HG03066 (cell line): Measurements from ENCODE around the gene ARHGEF40.
A peak's percentile ranks its signal among the peaks of the same experiment; 100 is the strongest.

ENCODE experiments used
- ATAC-seq: cut with Tn5 transposase; IDR thresholded peaks from one replicate; pipeline ENCODE4 v1.9.1; 2021; ENCODE audit warnings: low read depth; ENCODE audit not compliant: unreplicated experiment

The ARHGEF40 gene

DNA sequence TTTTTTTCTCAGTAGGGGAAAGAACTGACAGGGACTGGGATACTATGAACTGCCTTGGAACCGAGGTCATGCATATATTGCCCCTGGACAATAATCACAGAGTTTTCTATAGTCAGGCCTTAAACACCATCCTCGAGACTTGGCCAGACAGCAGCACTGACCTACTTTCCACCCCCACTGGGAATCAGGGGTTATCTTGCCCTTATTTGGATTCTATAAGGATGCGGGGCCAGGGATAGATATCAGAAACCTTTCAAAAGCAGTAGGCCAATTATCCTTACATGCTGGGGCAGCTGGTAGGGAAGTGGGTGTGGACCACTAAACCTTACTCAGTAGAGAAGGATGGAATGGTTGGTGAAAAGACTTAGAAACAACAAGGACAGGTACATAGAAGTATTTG lies 26.3 kb downstream of the ARHGEF40 start:
- no peak for ATAC-seq

DNA sequence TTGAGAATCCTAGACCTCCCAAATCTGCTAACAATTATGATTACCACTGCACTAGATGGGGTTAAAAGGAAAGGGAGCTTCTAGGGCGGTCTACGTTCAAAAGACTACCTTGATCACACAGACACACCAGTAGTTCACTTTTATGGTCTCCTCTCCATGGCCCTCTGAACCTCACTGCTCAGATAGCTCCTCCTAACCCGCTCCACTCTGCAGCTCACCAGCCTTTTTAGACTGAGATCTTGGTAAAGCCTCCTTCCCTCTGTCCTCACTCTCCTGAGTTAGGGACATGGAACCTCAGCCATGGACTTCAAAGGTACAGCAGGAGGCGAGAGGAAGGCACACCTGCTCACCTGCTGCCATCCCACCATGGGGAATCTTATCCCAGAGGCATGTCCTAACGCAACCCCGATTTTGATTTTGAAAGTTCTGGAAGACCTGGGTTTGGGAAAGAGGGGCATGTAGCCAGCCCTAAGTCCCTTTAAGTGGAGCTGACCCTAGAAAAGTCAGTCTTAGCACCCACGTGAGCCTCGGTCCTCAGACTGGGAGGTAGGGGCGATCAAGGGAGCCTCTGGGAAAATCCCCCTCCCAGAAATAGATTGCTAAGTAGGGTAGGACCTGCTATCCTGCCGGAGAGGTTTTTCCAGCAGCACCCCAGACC lies 27.0 kb downstream of the ARHGEF40 start:
- no peak for ATAC-seq

DNA sequence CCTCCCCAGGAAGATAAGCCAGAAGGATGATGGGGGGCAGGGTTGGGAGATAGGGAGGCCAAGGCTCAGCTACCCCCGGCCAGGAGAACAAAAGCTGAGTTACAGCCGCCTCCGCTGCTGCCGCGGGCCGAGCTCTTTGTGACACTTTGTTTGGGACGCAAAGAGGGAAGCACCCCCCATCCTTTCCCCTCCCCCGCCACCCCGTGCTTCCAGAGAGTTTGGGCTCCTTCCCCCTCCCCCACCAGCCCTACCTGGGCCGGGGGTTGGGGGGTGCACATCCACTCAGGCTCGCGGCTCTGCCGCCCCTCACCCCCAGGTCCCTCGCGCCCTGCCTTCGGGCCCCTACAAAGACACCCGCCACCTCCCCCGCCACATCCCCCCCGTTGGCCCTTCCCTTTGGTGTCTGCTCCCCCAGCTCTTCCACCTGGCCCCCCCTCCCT lies 27.6 kb downstream of the ARHGEF40 start:
- ATAC-seq: no peak

DNA sequence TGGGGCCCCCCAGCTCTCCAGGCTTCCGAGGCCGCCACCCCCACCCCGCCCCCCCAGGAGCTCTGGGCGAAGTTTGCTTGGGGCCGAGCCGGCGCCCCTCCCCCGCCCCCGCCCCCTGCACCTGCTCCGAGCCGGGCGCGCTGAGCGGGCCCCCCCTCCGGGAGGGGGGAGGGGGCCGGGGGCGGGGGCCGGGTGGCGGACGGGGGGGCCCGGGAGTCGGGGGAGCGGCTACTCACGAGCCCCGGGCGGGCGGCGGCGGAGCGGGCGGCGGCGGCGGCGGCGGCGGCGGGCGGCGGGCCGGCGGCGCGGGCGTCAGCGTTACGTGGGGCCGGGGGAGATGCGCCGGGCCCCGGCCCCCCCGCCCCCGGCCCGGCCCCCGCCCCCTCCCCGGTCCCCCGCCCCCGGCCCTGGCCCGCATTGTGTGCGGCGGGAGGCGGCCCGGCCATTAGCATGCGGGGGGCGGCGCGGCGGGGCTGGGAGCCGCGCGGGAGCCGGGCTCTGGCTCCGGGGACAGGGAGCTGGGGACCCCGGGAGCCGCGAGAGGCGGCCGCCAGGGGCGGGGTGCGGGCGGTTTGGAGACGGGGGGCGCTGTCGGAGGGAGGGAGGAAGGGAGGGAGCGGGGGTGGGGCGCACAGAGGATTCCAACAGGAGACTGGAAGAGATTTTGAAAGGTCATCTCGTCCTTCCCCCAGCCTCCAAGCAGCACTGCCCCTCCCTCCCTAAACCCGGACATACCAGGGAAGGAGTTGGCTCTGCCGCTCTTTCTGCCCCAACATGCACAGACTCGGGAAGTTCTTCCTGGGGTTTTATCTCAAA lies 28.2 kb downstream of the ARHGEF40 start, which contains the start of gene ZNF219:
Gene ZNF219, minus strand, starts transcription at position 580 of the 816 bp plus-strand sequence. CDS start 5,064 bp downstream, outside the sequence.
- ATAC-seq: no peak

DNA sequence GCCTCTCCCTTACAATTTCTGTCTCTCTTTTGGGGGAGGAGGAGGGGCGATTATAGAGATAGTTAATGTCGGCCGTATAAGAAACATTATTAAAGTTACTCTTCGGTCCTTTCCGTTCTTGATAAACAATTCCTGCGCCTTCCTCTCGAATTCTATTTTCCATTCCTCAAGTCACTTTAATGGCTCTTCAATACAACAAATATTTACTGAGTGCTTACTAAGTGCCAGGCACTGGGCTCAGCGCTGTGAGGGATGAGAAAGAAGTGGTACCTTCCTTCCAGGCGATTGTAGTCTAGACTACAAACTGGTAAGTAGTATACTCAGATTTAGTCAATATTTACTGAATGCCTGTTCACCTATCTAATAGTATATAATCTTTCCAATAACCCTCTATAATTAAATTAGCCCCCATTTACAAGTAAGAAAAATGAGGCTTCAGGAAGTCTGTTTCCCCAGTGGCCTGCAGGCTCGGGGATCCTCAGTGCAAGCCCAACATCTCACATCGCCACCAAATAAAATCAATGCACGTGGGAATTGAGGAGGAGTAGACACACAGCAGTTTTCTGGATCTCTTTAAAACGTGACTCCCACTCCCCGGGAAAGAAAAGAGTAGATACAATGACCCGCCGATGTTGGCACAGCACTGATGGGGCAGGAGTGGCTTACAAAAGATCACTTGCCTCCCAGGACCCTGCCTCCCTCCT lies 28.9 kb downstream of the ARHGEF40 start:
- no peak for ATAC-seq

DNA sequence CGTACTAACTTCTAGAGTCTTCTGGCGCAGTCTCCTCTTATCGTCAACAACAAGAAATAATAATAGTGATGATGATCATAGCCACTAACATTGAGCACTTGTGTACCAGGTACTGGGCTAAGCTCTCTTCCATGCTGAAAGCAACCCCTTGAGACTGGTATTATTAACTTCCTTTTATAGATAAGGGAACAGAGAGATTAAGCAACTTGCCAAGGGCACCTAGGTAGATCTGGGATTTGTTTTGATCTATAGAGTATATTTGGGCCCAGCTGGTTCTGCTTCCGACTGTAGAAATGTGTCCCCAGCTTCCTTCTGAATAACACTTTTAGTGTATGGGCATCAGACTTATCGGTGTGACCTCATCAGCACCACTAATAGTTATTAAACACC lies 29.5 kb downstream of the ARHGEF40 start:
- ATAC-seq: no peak

DNA sequence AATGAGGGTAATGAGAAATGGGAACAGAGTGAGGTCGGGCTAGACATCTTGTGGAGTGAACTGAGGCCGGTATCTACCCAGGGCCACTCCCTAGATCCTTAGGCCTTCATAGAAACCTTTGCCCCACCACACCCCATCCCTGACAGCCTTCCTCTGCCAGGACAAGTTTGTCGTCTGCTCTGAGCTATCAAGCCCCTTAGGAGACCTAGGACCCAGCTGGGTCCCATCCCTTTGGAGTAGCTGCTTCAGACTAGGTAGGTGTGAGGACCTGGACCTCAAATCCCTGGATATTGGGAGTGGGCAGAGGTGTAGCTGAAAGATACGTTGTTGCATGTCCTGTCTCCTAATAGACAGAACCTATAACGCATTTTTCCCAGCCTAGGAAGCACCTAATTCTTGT lies 30.8 kb downstream of the ARHGEF40 start, which contains the start of gene TMEM253:
Gene TMEM253, plus strand, starts transcription at position 136 of the 400 bp plus-strand sequence. CDS start 278 bp downstream, outside the sequence.
- ATAC-seq: no peak

DNA sequence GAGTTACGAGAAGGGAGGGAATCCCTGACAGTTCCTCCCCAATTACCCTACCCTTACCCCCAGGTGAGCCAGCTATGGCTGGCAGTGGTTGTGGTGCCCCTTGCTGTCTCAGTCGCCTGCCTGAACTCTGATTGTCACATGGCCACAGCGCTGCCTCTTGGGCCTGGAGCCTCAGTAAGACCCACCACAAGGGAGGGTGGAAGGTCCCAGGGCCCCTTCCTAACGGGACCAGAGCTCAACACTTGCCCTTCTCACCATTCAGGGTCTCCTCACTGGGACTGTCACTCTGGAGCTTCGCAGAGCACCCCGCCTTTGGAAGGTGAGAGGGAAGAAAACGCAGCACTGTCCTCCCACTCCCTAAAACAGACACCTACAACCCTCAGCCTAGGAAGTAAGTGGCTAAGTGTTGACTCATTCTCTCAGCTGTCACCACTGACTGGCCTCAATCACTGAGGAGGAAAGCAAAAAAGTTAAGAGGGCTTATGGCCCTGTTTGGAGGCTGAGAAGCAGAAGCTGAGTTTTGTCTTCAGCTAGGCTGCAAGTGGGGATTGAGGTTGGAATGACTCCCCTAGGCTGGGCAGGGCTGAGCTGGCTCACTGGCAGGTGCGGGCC lies 31.8 kb downstream of the ARHGEF40 start:
- no peak for ATAC-seq

DNA sequence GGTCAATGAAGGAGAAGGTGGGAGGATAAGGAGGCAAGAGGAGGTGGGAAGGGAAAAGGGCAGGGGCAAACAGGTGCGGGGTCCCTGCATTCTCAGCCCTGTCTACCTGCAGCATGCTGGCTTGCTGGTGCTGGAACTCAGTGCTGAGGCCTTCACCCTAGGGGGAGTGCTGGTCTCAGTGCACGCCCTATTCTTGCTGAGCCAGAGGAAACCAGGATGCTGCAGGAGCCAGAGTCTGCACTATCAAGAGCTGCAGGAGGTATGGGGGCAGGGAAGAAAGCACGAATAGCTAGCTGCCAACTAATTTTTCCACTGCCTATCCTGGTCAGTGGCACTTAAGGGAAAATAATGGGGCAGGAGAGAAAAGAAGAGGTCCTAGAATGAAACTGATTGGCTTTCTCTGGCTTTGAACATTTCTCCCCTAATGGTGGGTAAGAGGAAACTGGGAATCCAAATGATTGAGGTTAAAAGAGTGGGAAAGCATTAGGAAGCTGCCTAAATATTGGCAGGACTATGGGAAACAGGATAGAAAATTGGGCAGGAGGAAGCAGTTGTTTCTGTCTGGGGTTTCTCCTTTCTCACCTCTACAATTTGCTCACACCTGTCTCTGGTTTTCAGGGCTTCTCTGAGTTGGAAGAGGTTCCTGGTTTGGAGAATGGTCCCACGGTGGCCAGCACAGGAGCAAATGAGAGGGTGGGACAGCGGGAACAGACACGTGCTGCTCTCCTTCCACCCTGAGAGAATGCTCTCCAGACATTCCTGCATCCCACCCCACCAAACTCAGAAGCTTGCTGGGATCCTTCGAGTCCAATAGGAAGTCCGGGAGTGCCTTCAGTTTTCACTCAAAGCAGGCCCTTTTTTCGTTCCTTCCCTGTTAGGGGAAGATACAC lies 32.7 kb downstream of the ARHGEF40 start:
- ATAC-seq: no peak

DNA sequence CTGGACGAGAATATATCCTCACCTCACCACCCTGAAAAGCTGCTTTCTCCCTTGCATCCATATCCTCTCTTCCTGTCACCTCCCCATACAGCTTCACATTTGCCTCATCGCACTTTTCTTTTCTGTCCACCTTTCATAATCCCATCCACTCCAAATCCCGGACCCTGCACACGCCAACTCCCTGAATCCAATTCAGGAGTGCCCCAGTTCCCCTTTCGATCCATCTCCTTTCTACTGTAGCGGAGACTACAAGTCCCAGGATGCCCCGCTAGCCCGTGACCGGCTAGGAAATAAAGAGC lies 33.3 kb downstream of the ARHGEF40 start:
- no peak for ATAC-seq

DNA sequence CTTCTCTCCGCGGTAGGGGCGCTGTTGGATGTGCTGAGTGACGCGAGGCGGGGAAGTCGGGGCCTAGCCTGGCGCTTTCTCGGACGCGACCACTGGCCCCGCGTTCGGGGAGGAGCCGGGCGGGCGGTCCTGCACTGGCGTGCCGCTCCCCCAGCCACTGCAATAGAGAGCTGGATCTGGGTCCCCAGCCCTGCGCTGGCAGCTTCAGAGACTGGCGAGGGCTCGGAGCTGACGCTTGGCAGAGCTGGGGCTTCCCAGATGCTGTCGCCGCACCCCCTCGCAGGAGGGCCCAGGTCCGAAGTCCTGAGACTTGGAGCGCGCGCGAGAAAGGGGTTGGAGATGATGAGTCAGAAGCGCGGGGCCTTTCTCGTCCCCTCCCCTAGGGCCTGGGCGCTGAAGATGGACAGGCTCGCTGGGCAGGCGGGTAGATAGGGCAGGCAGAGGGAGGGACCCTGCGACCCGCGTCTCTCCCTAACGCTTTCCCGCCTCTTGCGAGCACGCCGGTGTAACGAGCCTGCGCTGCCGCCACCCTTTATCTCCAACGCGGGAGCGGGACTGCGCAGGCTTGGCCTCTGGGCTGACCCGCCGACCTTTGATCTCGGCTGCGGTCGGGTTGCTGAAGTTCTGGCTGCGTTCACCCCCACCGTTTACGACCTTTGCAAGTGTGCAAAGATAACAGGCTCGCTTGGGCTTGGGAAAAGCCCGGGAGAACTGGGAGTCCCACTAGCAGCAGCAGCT lies 33.8 kb downstream of the ARHGEF40 start:
- peak; percentile 88 for ATAC-seq

DNA sequence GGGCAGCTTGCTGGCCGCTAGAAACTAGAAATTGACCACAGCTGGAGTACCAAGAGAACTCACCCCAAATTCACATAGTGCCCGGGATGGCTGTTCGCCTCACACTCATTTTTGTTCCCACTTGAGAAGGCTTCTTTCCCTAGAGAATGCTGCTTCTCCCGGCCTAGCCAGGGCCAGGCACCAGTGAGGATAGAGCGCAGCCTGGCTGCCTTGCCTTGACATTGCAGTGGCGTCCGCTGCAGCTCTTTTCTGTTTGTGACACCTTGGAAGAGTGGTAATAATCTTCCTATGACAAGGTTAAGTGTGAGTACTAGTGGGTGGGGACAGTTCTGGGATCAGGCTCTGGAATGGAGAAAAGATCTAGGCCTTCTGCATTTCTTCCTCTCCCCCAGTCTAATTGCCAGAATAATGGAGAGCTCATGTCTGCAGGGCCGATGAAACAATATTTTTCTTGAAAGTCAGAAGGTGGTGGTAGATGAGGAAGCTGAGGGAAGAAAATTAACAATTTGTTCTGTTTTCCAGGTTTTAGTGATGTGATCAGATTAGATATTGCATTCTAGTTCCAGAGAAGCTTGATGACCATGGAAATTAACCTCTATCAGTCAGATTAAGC lies 34.5 kb downstream of the ARHGEF40 start:
- peak; percentile 37 for ATAC-seq

DNA sequence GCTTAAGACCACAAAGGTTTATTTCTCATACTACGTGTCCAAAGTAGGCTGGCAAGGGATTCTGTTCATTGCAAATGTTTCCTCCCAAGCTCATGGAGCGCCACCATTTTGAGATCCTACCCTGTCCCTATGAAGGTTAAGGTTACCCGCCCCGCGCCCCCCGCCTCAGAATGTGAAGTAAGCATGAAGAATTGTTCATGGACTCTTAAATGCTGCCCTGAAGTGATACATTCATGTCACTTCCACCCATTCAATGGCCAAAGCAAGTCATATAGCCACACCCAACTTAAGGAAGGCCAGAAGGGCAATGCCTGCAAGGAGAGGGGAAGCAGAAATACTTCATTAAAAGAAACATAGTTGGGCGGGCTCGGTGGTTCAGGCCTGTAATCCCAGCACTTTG lies 35.0 kb downstream of the ARHGEF40 start:
- no peak for ATAC-seq

DNA sequence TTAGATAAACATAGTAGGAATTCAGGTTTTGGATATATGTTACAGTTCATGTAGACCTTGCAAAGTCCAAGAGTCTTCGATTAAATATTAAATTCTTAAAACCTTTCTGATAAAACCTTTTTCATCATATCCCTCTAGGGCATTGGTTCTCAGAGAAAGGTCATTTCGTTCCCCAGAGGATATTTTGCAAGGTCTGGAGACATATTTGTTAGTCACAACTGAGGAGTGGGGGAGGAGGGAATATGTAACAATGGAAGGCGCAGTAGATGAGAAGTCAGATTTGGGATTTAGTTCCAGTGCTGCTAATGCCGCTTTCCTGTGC lies 36.0 kb downstream of the ARHGEF40 start:
- ATAC-seq: no peak

DNA sequence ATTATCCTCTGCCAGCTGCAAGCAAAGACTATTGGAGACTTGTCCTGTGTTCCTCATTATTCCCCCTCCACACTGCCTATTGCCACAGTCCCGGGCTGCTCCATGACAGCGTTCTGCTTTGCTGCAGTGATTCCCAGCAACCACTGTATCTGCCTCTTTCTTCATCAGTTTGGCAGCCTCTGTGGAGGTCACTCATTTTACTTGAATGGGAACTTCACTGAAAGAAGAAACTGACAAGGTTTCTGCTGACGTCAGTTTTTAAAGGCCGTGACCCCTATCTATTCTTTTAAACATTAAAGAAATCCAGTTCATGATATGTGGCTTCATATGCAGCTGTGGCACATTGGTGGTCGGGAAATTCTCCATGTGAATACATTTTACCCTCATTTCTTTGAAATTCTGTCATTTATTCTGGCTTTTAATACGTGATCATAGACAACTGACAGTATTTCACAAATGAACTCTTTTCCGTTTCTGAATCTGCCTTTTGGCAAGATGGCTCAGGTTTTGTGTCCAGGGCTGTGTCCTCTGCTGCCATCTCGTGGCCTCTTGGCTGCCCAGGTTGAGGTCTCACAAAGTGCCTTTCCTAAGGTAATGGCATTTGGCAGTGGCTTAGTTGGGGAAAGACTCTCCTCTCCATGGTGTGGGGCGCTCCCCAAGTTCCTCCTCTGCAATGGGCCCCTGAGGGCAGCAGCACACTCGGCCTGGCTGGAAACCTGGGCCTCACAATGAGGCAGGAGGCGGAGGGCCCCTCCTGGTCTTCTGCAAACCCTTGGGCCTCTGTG lies 36.6 kb downstream of the ARHGEF40 start:
- ATAC-seq: no peak

DNA sequence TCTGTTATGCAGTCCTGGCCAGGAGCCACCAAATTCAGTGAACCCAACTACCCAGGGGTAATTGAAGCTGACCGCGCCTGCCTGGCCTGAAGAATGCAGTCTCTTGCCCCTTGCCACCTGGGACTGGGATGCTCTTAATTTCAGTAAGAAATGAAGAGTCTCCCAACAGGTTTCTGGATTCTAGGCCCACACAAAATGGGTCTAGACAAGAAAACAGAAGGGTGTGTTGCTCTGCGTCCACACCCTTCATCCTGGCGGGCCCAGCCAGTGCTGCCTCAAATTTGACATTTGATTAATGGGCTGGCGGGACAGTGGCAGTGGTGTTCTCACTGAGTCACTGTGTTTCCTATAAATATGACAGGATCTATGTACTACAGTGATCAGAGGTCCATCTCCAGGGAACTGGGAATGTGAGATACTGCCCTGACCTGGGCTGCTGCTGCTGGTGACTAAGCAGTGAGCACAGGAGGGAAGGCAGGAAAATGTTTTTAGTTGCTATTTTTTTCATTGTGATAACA lies 37.2 kb downstream of the ARHGEF40 start:
- no peak for ATAC-seq

DNA sequence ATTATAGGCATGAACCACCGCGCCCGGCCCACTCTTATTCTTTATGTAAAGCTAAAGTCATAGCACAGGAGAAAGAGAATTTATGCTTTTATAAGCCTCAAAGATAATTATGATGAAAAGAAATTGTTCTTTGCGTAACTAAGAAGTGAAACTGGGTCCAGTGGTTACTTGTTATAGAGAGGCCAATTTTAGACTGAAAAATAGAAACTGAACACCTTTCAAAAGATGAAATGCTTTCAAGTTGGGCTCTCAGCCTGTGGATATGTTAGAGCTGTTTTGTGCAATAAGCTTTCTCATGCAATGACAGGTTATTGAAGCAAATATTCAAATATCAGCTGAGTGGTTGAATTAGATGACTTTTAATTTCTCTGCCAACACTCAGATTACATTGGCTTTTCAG lies 38.7 kb downstream of the ARHGEF40 start:
- no peak for ATAC-seq
